H9 (cell line): ENCODE measurements around the gene STPG1. TPM values are rescaled to one million over a fixed set of nuclear protein-coding genes. Genes with fewer than 3 reads are reported as not detected.

Experiments
- DNase-seq: peaks from one replicate; pipeline ENCODE4 v3.0.0-alpha.2; 2017
- H2AFZ ChIP-seq: one replicate; pipeline ENCODE4 v1.6.1; 2013; ENCODE audit warnings: mild to moderate bottlenecking, low read length, control low read depth, moderate library complexity
- H2AK5ac ChIP-seq: 2 replicates; pipeline ENCODE4 v1.6.1; 2013; ENCODE audit warnings: low read length, control low read depth, mixed read lengths; ENCODE audit not compliant: insufficient read length
- H2BK120ac ChIP-seq: one replicate; pipeline ENCODE4 v1.6.1; 2013; ENCODE audit warnings: low read depth, mild to moderate bottlenecking, low read length, control low read depth, inconsistent platforms; ENCODE audit not compliant: poor library complexity, severe bottlenecking
- H2BK12ac ChIP-seq: 2 replicates; pipeline ENCODE4 v1.6.1; 2013; ENCODE audit warnings: low read length, control low read depth, mixed read lengths, low read depth; ENCODE audit not compliant: insufficient read length
- H2BK15ac ChIP-seq: 2 replicates; pipeline ENCODE4 v1.6.1; 2013; ENCODE audit warnings: low read depth, low read length, control low read depth
- H2BK20ac ChIP-seq: one replicate; pipeline ENCODE4 v1.6.1; 2013; ENCODE audit warnings: low read depth, mild to moderate bottlenecking, low read length, control low read depth, inconsistent platforms; ENCODE audit not compliant: poor library complexity, severe bottlenecking
- H2BK5ac ChIP-seq: 2 replicates; pipeline ENCODE4 v1.6.1; 2013; ENCODE audit warnings: low read length, control low read depth, mixed read lengths; ENCODE audit not compliant: insufficient read length
- H3K14ac ChIP-seq: 2 replicates; pipeline ENCODE4 v1.6.1; 2013; ENCODE audit warnings: low read length, control low read depth; ENCODE audit not compliant: insufficient read depth
- H3K18ac ChIP-seq: 2 replicates; pipeline ENCODE4 v1.6.1; 2013; ENCODE audit warnings: low read depth, mild to moderate bottlenecking, mixed read lengths, low read length, control low read depth; ENCODE audit not compliant: insufficient read length
- H3K23ac ChIP-seq: 2 replicates; pipeline ENCODE4 v1.6.1; 2013; ENCODE audit warnings: low read length, control low read depth, mixed read lengths, low read depth; ENCODE audit not compliant: insufficient read length
- H3K23me2 ChIP-seq: 2 replicates; pipeline ENCODE4 v1.6.1; 2013; ENCODE audit warnings: low read depth, mild to moderate bottlenecking, mixed read lengths, low read length, control low read depth; ENCODE audit not compliant: insufficient read length, poor library complexity, severe bottlenecking
- H3K27ac ChIP-seq: 2 replicates; pipeline ENCODE4 v1.5.1; 2013; ENCODE audit warnings: low read length, control low read depth, mixed read lengths, low read depth; ENCODE audit not compliant: insufficient read length
- H3K27me3 ChIP-seq: 2 replicates; pipeline ENCODE4 v1.6.1; 2013; ENCODE audit warnings: low read length, control low read depth, inconsistent platforms; ENCODE audit not compliant: insufficient read depth
- H3K4ac ChIP-seq: 2 replicates; pipeline ENCODE4 v1.6.1; 2013; ENCODE audit warnings: low read depth, mild to moderate bottlenecking, control low read depth, inconsistent platforms, low read length, moderate library complexity
- H3K4me1 ChIP-seq: 2 replicates; pipeline ENCODE4 v1.6.1; 2013; ENCODE audit warnings: low read length, control low read depth, inconsistent platforms; ENCODE audit not compliant: insufficient read depth
- H3K4me2 ChIP-seq: 2 replicates; pipeline ENCODE4 v1.6.1; 2013; ENCODE audit warnings: low read length, control low read depth, mixed read lengths; ENCODE audit not compliant: insufficient read length, insufficient read depth
- H3K56ac ChIP-seq: 2 replicates; pipeline ENCODE4 v1.6.1; 2013; ENCODE audit warnings: low read depth, mild to moderate bottlenecking, mixed read lengths, low read length, control low read depth; ENCODE audit not compliant: insufficient read length
- H3K79me1 ChIP-seq: 2 replicates; pipeline ENCODE4 v1.6.1; 2013; ENCODE audit warnings: low read depth, mild to moderate bottlenecking, moderate library complexity, low read length, control low read depth, inconsistent platforms; ENCODE audit not compliant: insufficient read depth, poor library complexity, severe bottlenecking
- H3K79me2 ChIP-seq: 2 replicates; pipeline ENCODE4 v1.6.1; 2013; ENCODE audit warnings: low read length, control low read depth, inconsistent platforms; ENCODE audit not compliant: insufficient read depth
- H3K9ac ChIP-seq: 2 replicates; pipeline ENCODE4 v1.6.1; 2013; ENCODE audit warnings: low read length, control low read depth, mixed read lengths; ENCODE audit not compliant: insufficient read length; ENCODE audit errors: extremely low read depth
- H3K9me3 ChIP-seq: one replicate; pipeline ENCODE4 v1.6.1; 2013; ENCODE audit warnings: low read depth, low read length, inconsistent platforms; ENCODE audit not compliant: control insufficient read depth
- H3T11ph ChIP-seq: one replicate; pipeline ENCODE4 v1.6.1; 2013; ENCODE audit warnings: mild to moderate bottlenecking, low read length, control low read depth, inconsistent platforms
- H4K20me1 ChIP-seq: one replicate; pipeline ENCODE4 v1.6.1; 2013; ENCODE audit not compliant: control insufficient read depth, insufficient read length, insufficient read depth
- H4K5ac ChIP-seq: 2 replicates; pipeline ENCODE4 v1.6.1; 2013; ENCODE audit warnings: low read depth, mild to moderate bottlenecking, mixed read lengths, low read length, control low read depth; ENCODE audit not compliant: insufficient read length
- H4K8ac ChIP-seq: replicated peaks from 2 replicates; pipeline ENCODE4 v1.6.1; 2013; ENCODE audit warnings: low read length, control low read depth, mixed read lengths, low read depth; ENCODE audit not compliant: insufficient read length
- H4K91ac ChIP-seq: 2 replicates; pipeline ENCODE4 v1.6.1; 2013; ENCODE audit warnings: low read depth, mild to moderate bottlenecking, moderate library complexity, mixed read lengths, low read length, control low read depth; ENCODE audit not compliant: insufficient read length
- H3K27ac Mint-ChIP-seq, 3 experiments: 2 replicates in 2 of 3; 3 replicates in 1 of 3; pipeline ENCODE4 v1.8.0; 2020 to 2021; ENCODE audit warnings: mixed read lengths in 3 of 3, mild to moderate bottlenecking in 1 of 3, moderate library complexity in 1 of 3
- H3K27me3 Mint-ChIP-seq: 2 replicates; pipeline ENCODE4 v1.8.0; 2021; ENCODE audit warnings: low read depth, mild to moderate bottlenecking, moderate library complexity, mixed read lengths
- H3K36me3 Mint-ChIP-seq, 3 experiments: 2 replicates in 2 of 3; 3 replicates in 1 of 3; pipeline ENCODE4 v1.8.0; 2020 to 2021; ENCODE audit warnings: low read depth in 3 of 3, mixed read lengths in 3 of 3; ENCODE audit not compliant: insufficient read depth in 1 of 3
- H3K4me1 Mint-ChIP-seq, 2 experiments: 2 replicates each; pipeline ENCODE4 v1.8.0; 2020; ENCODE audit warnings: mixed read lengths in 2 of 2
- H3K4me3 Mint-ChIP-seq, 2 experiments: 2 replicates in 1 of 2; 3 replicates in 1 of 2; pipeline ENCODE4 v1.8.0; 2020 to 2021; ENCODE audit warnings: mild to moderate bottlenecking in 2 of 2, mixed read lengths in 2 of 2, moderate library complexity in 1 of 2
- H3K9me3 Mint-ChIP-seq, 2 experiments: 2 replicates in 1 of 2; 3 replicates in 1 of 2; pipeline ENCODE4 v1.8.0; 2020; ENCODE audit warnings: mild to moderate bottlenecking in 2 of 2, mixed read lengths in 2 of 2, moderate library complexity in 1 of 2
- WGBS: extraction: QIAGEN DNeasy Blood & Tissue Kit; methylation state at CpG from one replicate; pipeline ENCODE4 v1.1.7; 2013; ENCODE audit warnings: missing lambda C conversion rate, low lambda C conversion rate, mixed read lengths; ENCODE audit not compliant: insufficient read length; ENCODE audit errors: extremely low coverage; 5-methylcytosine and 5-hydroxymethylcytosine counted together
- total RNA-seq: library from RNA; stranded (reverse); gene quantifications from 2 replicates; pipeline ENCODE4 v1.2.1, GENCODE V29; 2021
- TF ChIP-seq, protein P1 (sequence below): fragments of 200-600 bp; sonication (generic); conservative IDR thresholded peaks from 3 replicates; pipeline ENCODE4 v1.8.0; 2021; ENCODE audit warnings: antibody characterized with exemption, mild to moderate bottlenecking

Gene STPG1
- total RNA-seq, 1 experiment from 2014 or later: 8.3 TPM

- no peaks in the 10 kb centered on the region for H3K79me2 ChIP-seq
- H2AK5ac ChIP-seq: no peak overlapping the region
- H3K79me1 ChIP-seq: no peaks in the 10 kb centered on the region
- no peak overlapping the region for H3K9ac ChIP-seq
- no peak for DNase-seq
- no peak overlapping the region for H3K18ac ChIP-seq
- H3K4ac ChIP-seq: no peak overlapping the region
- H2BK20ac ChIP-seq: no peak overlapping the region
- TF ChIP-seq, protein P1, sequence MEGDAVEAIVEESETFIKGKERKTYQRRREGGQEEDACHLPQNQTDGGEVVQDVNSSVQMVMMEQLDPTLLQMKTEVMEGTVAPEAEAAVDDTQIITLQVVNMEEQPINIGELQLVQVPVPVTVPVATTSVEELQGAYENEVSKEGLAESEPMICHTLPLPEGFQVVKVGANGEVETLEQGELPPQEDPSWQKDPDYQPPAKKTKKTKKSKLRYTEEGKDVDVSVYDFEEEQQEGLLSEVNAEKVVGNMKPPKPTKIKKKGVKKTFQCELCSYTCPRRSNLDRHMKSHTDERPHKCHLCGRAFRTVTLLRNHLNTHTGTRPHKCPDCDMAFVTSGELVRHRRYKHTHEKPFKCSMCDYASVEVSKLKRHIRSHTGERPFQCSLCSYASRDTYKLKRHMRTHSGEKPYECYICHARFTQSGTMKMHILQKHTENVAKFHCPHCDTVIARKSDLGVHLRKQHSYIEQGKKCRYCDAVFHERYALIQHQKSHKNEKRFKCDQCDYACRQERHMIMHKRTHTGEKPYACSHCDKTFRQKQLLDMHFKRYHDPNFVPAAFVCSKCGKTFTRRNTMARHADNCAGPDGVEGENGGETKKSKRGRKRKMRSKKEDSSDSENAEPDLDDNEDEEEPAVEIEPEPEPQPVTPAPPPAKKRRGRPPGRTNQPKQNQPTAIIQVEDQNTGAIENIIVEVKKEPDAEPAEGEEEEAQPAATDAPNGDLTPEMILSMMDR: no peak
- H4K91ac ChIP-seq: no peak overlapping the region
- 0 out of 2 replicates have a peak, but pooled peaks cover 5% of the 10 kb centered on the region for H3K4me1 ChIP-seq
- H3K56ac ChIP-seq: no peak overlapping the region
- H3K9me3 Mint-ChIP-seq: no peaks in the 10 kb centered on the region
- H3K27ac ChIP-seq: no peak overlapping the region
- no peaks in the 10 kb centered on the region for H3K27me3 ChIP-seq
- no CpG with 5 or more reads among the region's 4 CpGs for WGBS
- no peak overlapping the region for H4K5ac ChIP-seq
- H3K27me3 Mint-ChIP-seq: no peaks in the 10 kb centered on the region
- H2BK12ac ChIP-seq: no peak overlapping the region
- no peak overlapping the region for H2BK15ac ChIP-seq
- H2AFZ ChIP-seq: no peak overlapping the region
- H3K9me3 ChIP-seq: no peaks in the 10 kb centered on the region
- H4K20me1 ChIP-seq: no peaks in the 10 kb centered on the region
- H3K14ac ChIP-seq: no peak overlapping the region
- H3K36me3 Mint-ChIP-seq: peaks cover 0 to 18% (median 9%) of the 10 kb centered on the region in 3 experiments; a peak in 3 of 7 replicates
- H3K23me2 ChIP-seq: no peaks in the 10 kb centered on the region
- no peak overlapping the region for H2BK5ac ChIP-seq
- H2BK120ac ChIP-seq: no peak overlapping the region
- no peak overlapping the region for H3K4me2 ChIP-seq
- no peak overlapping the region for H3T11ph ChIP-seq
- H3K4me1 Mint-ChIP-seq: peaks cover 31 to 33% of the 10 kb centered on the region in 2 experiments
- H3K23ac ChIP-seq: no peak overlapping the region
- H4K8ac ChIP-seq: no peak overlapping the region
- H3K27ac Mint-ChIP-seq: peak overlapping the region; percentile 14 to 71 (median 67); a peak in 5 of 7 replicates
- H3K4me3 Mint-ChIP-seq: no peak overlapping the region; a peak in 1 of 5 replicates
Measured at GRCh38 chr1:24392604-24392946, 21.0 kb downstream of the STPG1 start.
